ENCODE measurements around the gene CYP3A5.

DNA sequence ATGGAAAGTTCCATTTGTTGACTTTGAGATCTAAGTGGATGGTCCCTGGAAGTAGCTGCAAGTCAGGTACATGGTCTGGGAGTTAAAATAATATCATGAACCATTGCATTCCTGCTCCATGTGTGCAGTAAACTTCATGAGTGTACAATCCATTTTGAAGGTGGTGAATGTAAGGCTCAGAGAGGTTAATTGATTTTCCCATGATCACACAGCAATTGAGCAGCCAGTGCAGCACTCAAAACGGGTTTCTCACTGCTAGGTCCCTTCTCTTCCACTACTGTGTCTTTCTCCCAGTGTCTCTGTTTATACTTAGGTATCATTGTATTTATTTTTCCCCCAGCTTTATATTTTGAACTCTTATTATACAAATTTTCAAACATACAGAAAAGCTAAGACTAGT is 53.1 kb downstream of the CYP3A5 start:
- TF ChIP-seq EP300 (IDR thresholded peaks at IDR 0.05; ENCODE audit: low read length): no peak
- TF ChIP-seq ZNF316 (IDR thresholded peaks at IDR 0.05): no peak
- TF ChIP-seq SP2 (IDR thresholded peaks at IDR 0.05; ENCODE audit: extremely low read depth, low read depth, low read length, poor library complexity, severe bottlenecking): no peak

Data from K562 (cell line).